IPS-11a (cell line): ENCODE measurements around the gene GLRX5.
A peak's percentile ranks its signal among the peaks of the same experiment; 100 is the strongest.

Experiments
- H3K4me3 ChIP-seq: one replicate; pipeline ENCODE4 v1.5.1; 2013; ENCODE audit warnings: low read depth, low read length, control low read depth

Gene GLRX5

GRCh38 chr14:95534299-95535225, at the start of gene GLRX5:
TSS of gene GLRX5 (plus strand) at chr14:95535050. CDS start at chr14:95535090, 40 bp downstream.
- H3K4me3 ChIP-seq = peak within 1 kb of the TSS; percentile 89

- no peak overlapping the region for H3K4me3 ChIP-seq
Measured at GRCh38 chr14:95485222-95485819, 49.5 kb upstream of the GLRX5 start.

- H3K4me3 ChIP-seq = no peak overlapping the region
Measured at GRCh38 chr14:95486875-95487668, 47.8 kb upstream of the GLRX5 start.

- H3K4me3 ChIP-seq = no peak overlapping the region
Measured at GRCh38 chr14:95487669-95488084, 47.2 kb upstream of the GLRX5 start.

- no peak overlapping the region for H3K4me3 ChIP-seq
Measured at GRCh38 chr14:95488376-95489213, 46.3 kb upstream of the GLRX5 start.

- H3K4me3 ChIP-seq = no peak overlapping the region
Measured at GRCh38 chr14:95489214-95490137, 45.4 kb upstream of the GLRX5 start.

- no peak overlapping the region for H3K4me3 ChIP-seq
Measured at GRCh38 chr14:95490138-95490509, 44.7 kb upstream of the GLRX5 start.

- H3K4me3 ChIP-seq = no peak overlapping the region
Measured at GRCh38 chr14:95490727-95491451, 44.0 kb upstream of the GLRX5 start.

- no peak overlapping the region for H3K4me3 ChIP-seq
Measured at GRCh38 chr14:95491936-95492608, 42.8 kb upstream of the GLRX5 start.

- no peak overlapping the region for H3K4me3 ChIP-seq
Measured at GRCh38 chr14:95493503-95493902, 41.3 kb upstream of the GLRX5 start.

GRCh38 chr14:95493976-95494375, 40.9 kb upstream of the GLRX5 start:
- no peak overlapping the region for H3K4me3 ChIP-seq

- no peak overlapping the region for H3K4me3 ChIP-seq
Measured at GRCh38 chr14:95494456-95494855, 40.4 kb upstream of the GLRX5 start.

GRCh38 chr14:95495076-95495475, 39.8 kb upstream of the GLRX5 start:
- H3K4me3 ChIP-seq = no peak overlapping the region

- H3K4me3 ChIP-seq = no peak overlapping the region
Measured at GRCh38 chr14:95495538-95496025, 39.3 kb upstream of the GLRX5 start.

GRCh38 chr14:95496111-95496681, 38.7 kb upstream of the GLRX5 start:
- H3K4me3 ChIP-seq = no peak overlapping the region

GRCh38 chr14:95496690-95497259, 38.1 kb upstream of the GLRX5 start:
- no peak overlapping the region for H3K4me3 ChIP-seq

- no peak overlapping the region for H3K4me3 ChIP-seq
Measured at GRCh38 chr14:95497561-95498011, 37.3 kb upstream of the GLRX5 start.
